GM12878 (cell line): ENCODE results near the gene GALNT6. TPM values are rescaled to one million over a fixed set of nuclear protein-coding genes. Genes with fewer than 3 reads are reported as not detected.

Experiments
- ATAC-seq: fragments of 200-7000 bp; cut with Tn5 transposase; 3 replicates; pipeline ENCODE4 v1.9.1; 2020; ENCODE audit warnings: mild to moderate bottlenecking, moderate library complexity
- Bru-seq: library from RNA; stranded (reverse); fragments of 400-500 nt; gene quantifications from one replicate; lab custom pipeline; 2021; lab: Mats Ljungman, UMichigan
- BruChase-seq, 2 experiments: library from RNA; stranded (reverse); fragments of 400-500 nt; gene quantifications; one replicate each; lab custom pipeline; 2021; lab: Mats Ljungman, UMichigan
- BruUV-seq: library from RNA; stranded (reverse); fragments of 400-500 nt; replicated peaks from 2 replicates; lab custom pipeline; 2021; lab: Mats Ljungman, UMichigan
- CTCF ChIA-PET: fragments of 300-600 bp; sonication (Branson Sonifier 250); formaldehyde crosslinking; extraction: SDS; loops from one replicate; lab custom pipeline; 2021; ENCODE audit warnings: inconsistent platforms; lab: Yijun Ruan, JAX
- POLR2A ChIA-PET: fragments of 350-600 bp; formaldehyde crosslinking; extraction: SDS; loops from one replicate; lab custom pipeline; 2021; ENCODE audit warnings: inconsistent platforms; lab: Charles Lee
- RAD21 ChIA-PET: fragments of 300-600 bp; sonication (Branson Sonifier 250); formaldehyde crosslinking; loops from one replicate; lab custom pipeline; 2023; ENCODE audit warnings: antibody characterized with exemption; ENCODE audit not compliant: unreplicated experiment; lab: Charles Lee
- SMC1A ChIA-PET: fragments of 300-600 bp; sonication (Branson Sonifier 250); formaldehyde crosslinking; loops from one replicate; lab custom pipeline; 2023; ENCODE audit not compliant: unreplicated experiment, uncharacterized antibody; lab: Charles Lee
- DNase-seq: peaks from one replicate; pipeline ENCODE4 v3.0.0-alpha.2; 2011; ENCODE audit warnings: low read depth, low spot score
- FAIRE-seq: peaks from 3 replicates; lab custom pipeline; 2011; peaks lifted over from hg19 to GRCh38; lab: Jason Lieb, UNC
- H2AFZ ChIP-seq: 2 replicates; pipeline ENCODE4 v1.6.0; 2011; ENCODE audit warnings: low read depth, low read length, control low read depth; ENCODE audit not compliant: control insufficient read depth
- H3K27ac ChIP-seq: 2 replicates; pipeline ENCODE4 v1.5.1; 2011; ENCODE audit warnings: control low read depth; ENCODE audit not compliant: control insufficient read depth, insufficient read depth
- H3K27me3 ChIP-seq, 2 experiments: replicated peaks in 1 of 2; 2 replicates each; pipeline versions ENCODE4 v1.6.0 to v1.6.1; 2011; ENCODE audit warnings: low read length in 1 of 2; ENCODE audit not compliant: control insufficient read depth in 2 of 2, insufficient read depth in 2 of 2
- H3K36me3 ChIP-seq, 2 experiments: 2 replicates each; pipeline ENCODE4 v1.5.1; 2011; ENCODE audit warnings: low read length in 1 of 2; ENCODE audit not compliant: control insufficient read depth in 2 of 2, insufficient read depth in 2 of 2
- H3K4me1 ChIP-seq: 2 replicates; pipeline ENCODE4 v1.6.1; 2011; ENCODE audit warnings: mild to moderate bottlenecking, low read length, moderate library complexity, mixed read lengths; ENCODE audit not compliant: control insufficient read depth, insufficient read depth
- H3K4me2 ChIP-seq: 2 replicates; pipeline ENCODE4 v1.6.0; 2011; ENCODE audit warnings: control low read depth; ENCODE audit not compliant: control insufficient read depth, insufficient read depth
- H3K4me3 ChIP-seq: fragments of 200-600 bp; sonication (generic); 2 replicates; pipeline ENCODE4 v1.5.1; 2016
- H3K79me2 ChIP-seq: 2 replicates; pipeline ENCODE4 v1.6.0; 2011; ENCODE audit warnings: low read length; ENCODE audit not compliant: control insufficient read depth, insufficient read depth
- H3K9ac ChIP-seq: 2 replicates; pipeline ENCODE4 v1.8.0; 2011; ENCODE audit warnings: low read length, control low read depth, mixed read lengths; ENCODE audit not compliant: control insufficient read depth, insufficient read depth
- H3K9me3 ChIP-seq: replicated peaks from 3 replicates; pipeline ENCODE4 v1.5.1; 2011; ENCODE audit warnings: mild to moderate bottlenecking, low read length; ENCODE audit not compliant: control insufficient read depth, insufficient read depth
- H4K20me1 ChIP-seq: 2 replicates; pipeline ENCODE4 v1.6.0; 2011; ENCODE audit not compliant: control insufficient read depth, insufficient read depth
- CREM ChIP-seq: IDR thresholded peaks from 2 replicates; pipeline ENCODE4 v1.6.1; 2014; ENCODE audit warnings: antibody characterized with exemption, low read depth
- EED ChIP-seq: sonication (generic); IDR thresholded peaks from 2 replicates; pipeline ENCODE4 v1.6.1; 2016; ENCODE audit warnings: antibody characterized with exemption, low read depth
- ETV6 ChIP-seq, 2 experiments: fragments of 450-650 bp in 1 of 2; IDR thresholded peaks in 1 of 2; conservative IDR thresholded peaks in 1 of 2; 2 replicates each; pipeline ENCODE4 v1.6.1; 2014; ENCODE audit warnings: antibody characterized with exemption in 1 of 2, borderline replicate concordance in 1 of 2, low read depth in 1 of 2, mild to moderate bottlenecking in 1 of 2, moderate library complexity in 1 of 2
- NFYA ChIP-seq: IDR thresholded peaks from 2 replicates; pipeline ENCODE4 v1.6.1; 2011; ENCODE audit warnings: low read depth, mild to moderate bottlenecking, low read length, improper control_type of control experiment, borderline replicate concordance
- POLR2AphosphoS5 ChIP-seq: IDR thresholded peaks from 2 replicates; pipeline ENCODE4 v1.6.1; 2011; ENCODE audit warnings: mild to moderate bottlenecking, low read length, inconsistent platforms
- RCOR1 ChIP-seq: conservative IDR thresholded peaks from 2 replicates; pipeline ENCODE4 v1.6.1; 2012; ENCODE audit warnings: low read depth, low read length, improper control_type of control experiment
- SMARCA5 ChIP-seq: fragments of 450-650 bp; IDR thresholded peaks from 2 replicates; pipeline ENCODE4 v1.6.1; 2017; ENCODE audit warnings: mild to moderate bottlenecking
- TCF12 ChIP-seq: IDR thresholded peaks from 2 replicates; pipeline ENCODE4 v1.6.1; 2011; ENCODE audit warnings: low read depth, mild to moderate bottlenecking, low read length
- YY1 ChIP-seq: IDR thresholded peaks from 2 replicates; pipeline ENCODE4 v1.6.1; 2011; ENCODE audit warnings: low read depth, mild to moderate bottlenecking, low read length
- WGBS: methylation state at CpG from one replicate; pipeline ENCODE4 v1.1.6; 2016; ENCODE audit warnings: low lambda C conversion rate; ENCODE audit not compliant: insufficient replicate concordance, insufficient coverage; ENCODE audit errors: missing lambda C conversion rate; 5-methylcytosine and 5-hydroxymethylcytosine counted together
- in situ Hi-C: fragments of 300-500 bp; cut with MboI; formaldehyde crosslinking; loops from 9 replicates; pipeline ENCODE4 v1.14.3; 2018; ENCODE audit warnings: mixed read lengths
- intact Hi-C: fragments of 100-400 bp; cut with micrococcal nuclease; formaldehyde crosslinking; loops from one replicate; pipeline ENCODE4 v1.14.2; 2022; ENCODE audit not compliant: unreplicated experiment
- long read RNA-seq, 2 experiments: library from polyadenylated mRNA; unstranded; transcript quantifications; one replicate each; pipeline ENCODE4 v2.0.0, GENCODE V29; 2019 to 2020
- polyA minus RNA-seq, 3 experiments: library from RNA; depleted of rRNA, polyadenylated mRNA; stranded (reverse); fragments of >200 nt; gene quantifications; 2 replicates each; pipeline ENCODE4 v1.2.3, GENCODE V29; 2011
- polyA plus RNA-seq, 11 experiments: library from polyadenylated mRNA; depleted of rRNA in 4 of 11; unstranded in 6 of 11; stranded (reverse) in 5 of 11; fragments of >200 nt; fragmentation: Nextera tagmentation in 4 of 11; fragmentation: Illumina TruSeq in 1 of 11; extraction: Ambion mirVana in 4 of 11; extraction: Trizol in 1 of 11; gene quantifications; 1 replicate in 1 of 11; 2 replicates in 10 of 11; pipeline versions ENCODE4 v1.2.1 to v1.2.3, GENCODE V29; 2011 to 2016; ENCODE audit warnings: inconsistent platforms in 2 of 11, missing spikeins in 2 of 11, low read depth in 1 of 11
- total RNA-seq, 4 experiments: library from RNA; depleted of rRNA in 3 of 4; stranded (reverse); fragments of >200 nt in 3 of 4; fragmentation: Illumina TruSeq in 1 of 4; extraction: Trizol in 1 of 4; gene quantifications; 2 replicates each; pipeline versions ENCODE4 v1.2.1 to v1.2.3, GENCODE V29; 2013 to 2021
- TF ChIP-seq, protein P1 (sequence below): fragments of 450-650 bp; conservative IDR thresholded peaks from 2 replicates; pipeline ENCODE4 v1.6.1; 2017; ENCODE audit warnings: mild to moderate bottlenecking, moderate library complexity
- TF ChIP-seq, protein P2 (sequence below): fragments of 450-650 bp; IDR thresholded peaks from 2 replicates; pipeline ENCODE4 v1.6.1; 2016; ENCODE audit warnings: mild to moderate bottlenecking

The GALNT6 gene, protein sequence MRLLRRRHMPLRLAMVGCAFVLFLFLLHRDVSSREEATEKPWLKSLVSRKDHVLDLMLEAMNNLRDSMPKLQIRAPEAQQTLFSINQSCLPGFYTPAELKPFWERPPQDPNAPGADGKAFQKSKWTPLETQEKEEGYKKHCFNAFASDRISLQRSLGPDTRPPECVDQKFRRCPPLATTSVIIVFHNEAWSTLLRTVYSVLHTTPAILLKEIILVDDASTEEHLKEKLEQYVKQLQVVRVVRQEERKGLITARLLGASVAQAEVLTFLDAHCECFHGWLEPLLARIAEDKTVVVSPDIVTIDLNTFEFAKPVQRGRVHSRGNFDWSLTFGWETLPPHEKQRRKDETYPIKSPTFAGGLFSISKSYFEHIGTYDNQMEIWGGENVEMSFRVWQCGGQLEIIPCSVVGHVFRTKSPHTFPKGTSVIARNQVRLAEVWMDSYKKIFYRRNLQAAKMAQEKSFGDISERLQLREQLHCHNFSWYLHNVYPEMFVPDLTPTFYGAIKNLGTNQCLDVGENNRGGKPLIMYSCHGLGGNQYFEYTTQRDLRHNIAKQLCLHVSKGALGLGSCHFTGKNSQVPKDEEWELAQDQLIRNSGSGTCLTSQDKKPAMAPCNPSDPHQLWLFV
- 77.3 and 94.1 TPM in 2 replicates for total RNA-seq (2013; cell fraction: nucleolus; rRNA removed)
- total RNA-seq (2014; rRNA removed): 34.6 and 37.2 TPM in 2 replicates
- 21.7 and 25.5 TPM in 2 replicates for total RNA-seq (2014; rRNA removed; fragmentation: Illumina TruSeq; extraction: Trizol)
- total RNA-seq (2021): 31.5 and 40.4 TPM in 2 replicates
- polyA plus RNA-seq (2011; ENCODE audit: low read depth): 7.5 TPM
- polyA plus RNA-seq (2011; rRNA removed): 8.3 and 16.2 TPM in 2 replicates
- polyA plus RNA-seq (2011; cell fraction: cytosol; rRNA removed): 17.2 and 19.6 TPM in 2 replicates
- 13.5 and 21.7 TPM in 2 replicates for polyA plus RNA-seq (2011; cell fraction: nucleus; rRNA removed)
- 11.7 and 13.3 TPM in 2 replicates for polyA plus RNA-seq (2012)
- 26.2 and 26.3 TPM in 2 replicates for polyA plus RNA-seq (2014; fragmentation: Illumina TruSeq; extraction: Trizol)
- 10 to 100 TPM in 1 of 2 experiments, 1 to 10 TPM in 1; 6.6 to 11.4 TPM for polyA plus RNA-seq (2014; fragmentation: Nextera tagmentation; extraction: Ambion mirVana)
- 18.6 and 28.0 TPM in 2 replicates for polyA plus RNA-seq (2014; rRNA removed)
- 10 to 100 TPM; 18.2 to 21.8 TPM for polyA plus RNA-seq (2016; fragmentation: Nextera tagmentation; extraction: Ambion mirVana)
- polyA minus RNA-seq (2011; rRNA and poly(A)+ RNA removed): 18.1 and 26.0 TPM in 2 replicates
- polyA minus RNA-seq (2011; cell fraction: cytosol; rRNA and poly(A)+ RNA removed): 3.6 and 5.0 TPM in 2 replicates
- 15.0 and 28.4 TPM in 2 replicates for polyA minus RNA-seq (2011; cell fraction: nucleus; rRNA and poly(A)+ RNA removed)
- percentile 64 among the genes with signal in this experiment for Bru-seq, nascent RNA
- BruChase-seq, experiment 1, labeled RNA remaining after a 6-hour chase: percentile 61 among the genes with signal in this experiment
- percentile 59 among the genes with signal in this experiment for BruChase-seq, experiment 2, labeled RNA remaining after a 2-hour chase
- long read RNA-seq, experiment 1, full-length matches to known transcripts: 1 of 8 reads
- long read RNA-seq, experiment 1, partial matches to known transcripts: 0 of 8 reads
- long read RNA-seq, experiment 1, other reads (novel, unspliced or antisense): 7 of 8 reads
- long read RNA-seq, experiment 2, full-length matches to known transcripts: 2 of 33 reads
- long read RNA-seq, experiment 2, partial matches to known transcripts: 9 of 33 reads
- long read RNA-seq, experiment 2, other reads (novel, unspliced or antisense): 22 of 33 reads

DNA sequence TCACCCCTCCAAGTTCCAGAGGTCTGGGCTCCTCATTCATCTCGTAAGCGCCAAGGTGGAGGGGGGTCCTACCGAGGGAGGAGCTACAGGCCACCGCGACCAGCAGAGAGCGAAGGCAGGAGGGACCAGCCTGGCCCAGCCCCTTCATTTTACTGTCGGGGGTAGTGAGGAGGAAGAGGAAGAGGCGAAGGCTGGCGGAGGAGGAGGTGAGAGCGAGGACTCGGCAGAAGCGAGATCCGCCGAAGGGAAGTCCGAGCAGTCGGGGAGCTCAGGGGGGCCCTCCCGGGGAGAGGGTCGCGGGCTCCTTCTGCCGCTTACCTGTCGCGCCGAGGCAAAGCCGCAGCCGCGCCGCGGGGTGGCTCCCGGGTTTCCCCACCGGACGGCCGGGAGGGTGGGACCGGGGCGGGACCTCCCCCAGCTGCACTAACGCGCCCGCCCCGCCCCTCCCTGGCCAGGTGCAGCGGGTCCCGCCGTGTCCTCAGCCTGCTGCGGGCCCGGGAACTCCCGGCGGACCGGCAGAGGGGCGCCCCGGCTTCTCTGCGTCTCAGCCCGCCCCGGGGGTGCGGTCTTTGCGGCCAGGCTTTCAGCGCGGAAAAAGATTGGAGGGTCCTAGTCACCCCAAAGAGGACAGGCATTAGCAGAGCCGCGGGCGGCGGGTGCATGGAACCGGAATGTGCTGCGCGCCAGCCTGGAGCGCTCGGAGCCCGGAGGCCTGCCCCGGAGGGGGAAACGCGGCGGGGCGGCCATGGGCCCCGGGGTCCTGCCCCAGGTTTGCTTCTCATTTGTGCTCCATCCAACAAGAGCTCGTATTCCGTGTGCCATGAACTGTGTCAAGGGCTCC, at the start of gene GALNT6:
GALNT6 (minus strand) TSS at position 124 of the 841 bp plus-strand sequence. CDS start 11,625 bp downstream, outside the sequence.
- Histone ChIP-seq H3K4me2 (peak within 1 kb of the TSS; percentile 91), H2AFZ (peak within 1 kb of the TSS; percentile 79), H3K9ac (peak within 1 kb of the TSS; percentile 83), H3K4me1 (peaks cover 51% of the 10 kb centered on the region), H3K9me3 (no peaks in the 10 kb centered on the region), H3K27ac (peak within 1 kb of the TSS; percentile 74), H3K79me2 (peaks cover 30% of the 10 kb centered on the region), H3K27me3 (no peaks in the 10 kb centered on the region), H4K20me1 (no peaks in the 10 kb centered on the region), H3K4me3 (peak within 1 kb of the TSS; percentile 96), H3K36me3 (no peaks in the 10 kb centered on the region)
- SMC1A ChIA-PET: interaction anchor here (0.9 to 1.7 kb wide), 4 partner anchors 8 to 28 kb away, joined by 3 to 4 read pairs (median 3); no protein-coding TSS in a partner anchor
- DNase-seq (no peak), ATAC-seq (peak; percentile 73), FAIRE-seq (no peak)
- no TSS peak for BruUV-seq
- intact Hi-C loops: loop anchor here (1.0 kb wide), 1 partner anchor 22 kb away; no protein-coding TSS in a partner anchor
- in situ Hi-C loops: no loop called here
- POLR2A ChIA-PET: interaction anchor here (0.7 to 5.4 kb wide), 5 partner anchors 8 to 69 kb away, joined by 3 to 28 read pairs (median 3); no protein-coding TSS in a partner anchor
- RAD21 ChIA-PET: interaction anchor here (1.0 to 4.0 kb wide), 3 partner anchors 10 to 24 kb away, joined by 3 to 19 read pairs (median 4); no protein-coding TSS in a partner anchor
- CTCF ChIA-PET: interaction anchor here (0.6 to 1.8 kb wide), 5 partner anchors 23 to 74 kb away, joined by 3 to 7 read pairs (median 5); no protein-coding TSS in a partner anchor
- WGBS: 1% methylated on average over 50 of the region's 73 CpGs
- TF ChIP-seq EED: no peak
- no peak for TF ChIP-seq NFYA
- peak; percentile 7; the same call in 1 of the 2 replicates for TF ChIP-seq YY1
- TF ChIP-seq, protein P1, sequence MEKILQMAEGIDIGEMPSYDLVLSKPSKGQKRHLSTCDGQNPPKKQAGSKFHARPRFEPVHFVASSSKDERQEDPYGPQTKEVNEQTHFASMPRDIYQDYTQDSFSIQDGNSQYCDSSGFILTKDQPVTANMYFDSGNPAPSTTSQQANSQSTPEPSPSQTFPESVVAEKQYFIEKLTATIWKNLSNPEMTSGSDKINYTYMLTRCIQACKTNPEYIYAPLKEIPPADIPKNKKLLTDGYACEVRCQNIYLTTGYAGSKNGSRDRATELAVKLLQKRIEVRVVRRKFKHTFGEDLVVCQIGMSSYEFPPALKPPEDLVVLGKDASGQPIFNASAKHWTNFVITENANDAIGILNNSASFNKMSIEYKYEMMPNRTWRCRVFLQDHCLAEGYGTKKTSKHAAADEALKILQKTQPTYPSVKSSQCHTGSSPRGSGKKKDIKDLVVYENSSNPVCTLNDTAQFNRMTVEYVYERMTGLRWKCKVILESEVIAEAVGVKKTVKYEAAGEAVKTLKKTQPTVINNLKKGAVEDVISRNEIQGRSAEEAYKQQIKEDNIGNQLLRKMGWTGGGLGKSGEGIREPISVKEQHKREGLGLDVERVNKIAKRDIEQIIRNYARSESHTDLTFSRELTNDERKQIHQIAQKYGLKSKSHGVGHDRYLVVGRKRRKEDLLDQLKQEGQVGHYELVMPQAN: peak; percentile 62
- TF ChIP-seq ETV6 (conservative IDR thresholded peaks at IDR 0.05 in 1 of 2, IDR thresholded peaks at IDR 0.05 in 1 of 2; ENCODE audit: borderline replicate concordance in 1 of 2, low read depth in 1 of 2): no peak; a peak in 1 of 4 replicates
- no peak for TF ChIP-seq RCOR1
- peak; percentile 82; the same call in 1 of the 2 replicates for TF ChIP-seq TCF12
- TF ChIP-seq, protein P2, sequence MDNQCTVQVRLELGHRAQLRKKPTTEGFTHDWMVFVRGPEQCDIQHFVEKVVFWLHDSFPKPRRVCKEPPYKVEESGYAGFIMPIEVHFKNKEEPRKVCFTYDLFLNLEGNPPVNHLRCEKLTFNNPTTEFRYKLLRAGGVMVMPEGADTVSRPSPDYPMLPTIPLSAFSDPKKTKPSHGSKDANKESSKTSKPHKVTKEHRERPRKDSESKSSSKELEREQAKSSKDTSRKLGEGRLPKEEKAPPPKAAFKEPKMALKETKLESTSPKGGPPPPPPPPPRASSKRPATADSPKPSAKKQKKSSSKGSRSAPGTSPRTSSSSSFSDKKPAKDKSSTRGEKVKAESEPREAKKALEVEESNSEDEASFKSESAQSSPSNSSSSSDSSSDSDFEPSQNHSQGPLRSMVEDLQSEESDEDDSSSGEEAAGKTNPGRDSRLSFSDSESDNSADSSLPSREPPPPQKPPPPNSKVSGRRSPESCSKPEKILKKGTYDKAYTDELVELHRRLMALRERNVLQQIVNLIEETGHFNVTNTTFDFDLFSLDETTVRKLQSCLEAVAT: 0 out of 2 replicates have a peak, but pooled peaks have one; percentile 28
- no peak for TF ChIP-seq SMARCA5
- TF ChIP-seq POLR2AphosphoS5: peak; percentile 60; the same call in 1 of the 2 replicates
- no peak for TF ChIP-seq CREM
